GM12801 (cell line): ENCODE data around the gene VSTM1.

Experiments used
- TF ChIP-seq, protein P1 (sequence below): IDR thresholded peaks from one replicate; pipeline ENCODE4 v1.5.1; 2011; ENCODE audit warnings: control low read depth; ENCODE audit not compliant: insufficient read length; ENCODE audit errors: extremely low read depth

The VSTM1 gene

DNA sequence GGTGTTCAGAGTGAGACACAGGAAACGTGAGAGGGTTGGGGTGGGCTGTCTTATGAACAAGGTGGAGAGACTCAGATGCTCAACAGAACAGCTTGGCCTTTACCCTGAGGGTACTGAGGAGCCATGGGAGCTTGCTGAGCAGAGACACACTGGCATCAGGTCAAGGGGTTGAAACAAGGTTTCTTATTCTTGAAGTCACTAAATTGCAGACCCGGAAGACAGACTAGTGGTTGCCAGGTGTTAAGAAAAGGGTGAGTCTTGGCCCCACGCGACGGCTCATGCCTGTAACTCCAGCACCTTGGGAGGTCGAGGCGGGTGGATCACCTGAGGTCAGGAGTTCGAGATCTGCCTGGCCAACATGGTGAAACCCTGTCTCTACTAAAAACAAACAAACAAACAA is 49.8 kb downstream of the VSTM1 start:
- TF ChIP-seq, protein P1, sequence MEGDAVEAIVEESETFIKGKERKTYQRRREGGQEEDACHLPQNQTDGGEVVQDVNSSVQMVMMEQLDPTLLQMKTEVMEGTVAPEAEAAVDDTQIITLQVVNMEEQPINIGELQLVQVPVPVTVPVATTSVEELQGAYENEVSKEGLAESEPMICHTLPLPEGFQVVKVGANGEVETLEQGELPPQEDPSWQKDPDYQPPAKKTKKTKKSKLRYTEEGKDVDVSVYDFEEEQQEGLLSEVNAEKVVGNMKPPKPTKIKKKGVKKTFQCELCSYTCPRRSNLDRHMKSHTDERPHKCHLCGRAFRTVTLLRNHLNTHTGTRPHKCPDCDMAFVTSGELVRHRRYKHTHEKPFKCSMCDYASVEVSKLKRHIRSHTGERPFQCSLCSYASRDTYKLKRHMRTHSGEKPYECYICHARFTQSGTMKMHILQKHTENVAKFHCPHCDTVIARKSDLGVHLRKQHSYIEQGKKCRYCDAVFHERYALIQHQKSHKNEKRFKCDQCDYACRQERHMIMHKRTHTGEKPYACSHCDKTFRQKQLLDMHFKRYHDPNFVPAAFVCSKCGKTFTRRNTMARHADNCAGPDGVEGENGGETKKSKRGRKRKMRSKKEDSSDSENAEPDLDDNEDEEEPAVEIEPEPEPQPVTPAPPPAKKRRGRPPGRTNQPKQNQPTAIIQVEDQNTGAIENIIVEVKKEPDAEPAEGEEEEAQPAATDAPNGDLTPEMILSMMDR: no peak

DNA sequence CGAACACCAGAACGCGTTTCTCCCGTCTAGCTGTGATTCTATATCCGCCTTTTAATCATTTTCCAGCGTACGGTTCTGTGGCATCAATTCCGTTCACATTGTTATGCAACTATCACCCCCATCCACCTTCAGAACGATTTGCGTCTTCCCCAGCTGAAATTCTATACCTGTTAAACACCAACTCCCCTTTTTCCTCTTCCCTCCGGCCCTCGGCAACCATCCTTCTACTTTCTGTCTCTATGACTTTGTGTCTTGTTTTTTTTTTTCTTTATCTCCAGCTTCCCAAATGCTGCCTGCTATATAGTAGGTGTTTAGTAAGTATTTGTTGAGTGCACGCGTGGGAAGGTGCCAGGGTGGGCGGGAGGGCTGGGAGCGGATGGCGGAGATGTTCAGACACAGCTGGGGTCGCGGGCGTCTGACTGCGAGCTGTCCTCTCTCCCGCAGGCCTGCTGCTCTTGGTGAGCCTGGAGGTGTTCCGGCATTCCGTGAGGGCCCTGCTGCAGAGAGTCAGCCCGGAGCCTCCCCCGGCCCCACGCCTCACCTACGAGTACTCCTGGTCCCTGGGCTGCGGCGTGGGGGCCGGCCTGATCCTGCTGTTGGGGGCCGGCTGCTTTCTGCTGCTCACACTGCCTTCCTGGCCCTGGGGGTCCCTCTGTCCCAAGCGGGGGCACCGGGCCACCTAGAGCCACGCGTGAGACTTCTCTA is 52.0 kb downstream of the VSTM1 start:
- TF ChIP-seq, protein P1: no peak

DNA sequence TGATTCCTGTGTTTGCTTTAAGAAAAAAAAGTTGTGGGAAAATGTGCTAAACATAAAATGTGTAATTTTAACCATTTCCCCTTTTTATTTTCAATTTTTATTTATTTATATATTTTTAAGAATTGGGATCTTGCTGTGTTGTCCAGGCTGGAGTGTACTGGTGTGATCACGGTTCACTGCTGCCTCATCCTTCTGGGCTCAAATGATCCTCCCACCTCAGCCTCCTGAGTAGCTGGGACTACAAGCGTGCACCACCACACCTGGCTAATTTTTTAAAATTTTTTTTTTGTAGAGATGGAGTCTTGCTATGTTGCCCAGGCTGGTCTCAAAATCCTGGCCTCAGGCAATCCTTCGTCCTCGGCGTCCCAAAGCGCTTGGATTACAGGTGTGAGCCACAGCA is 53.2 kb downstream of the VSTM1 start:
- TF ChIP-seq, protein P1: no peak

DNA sequence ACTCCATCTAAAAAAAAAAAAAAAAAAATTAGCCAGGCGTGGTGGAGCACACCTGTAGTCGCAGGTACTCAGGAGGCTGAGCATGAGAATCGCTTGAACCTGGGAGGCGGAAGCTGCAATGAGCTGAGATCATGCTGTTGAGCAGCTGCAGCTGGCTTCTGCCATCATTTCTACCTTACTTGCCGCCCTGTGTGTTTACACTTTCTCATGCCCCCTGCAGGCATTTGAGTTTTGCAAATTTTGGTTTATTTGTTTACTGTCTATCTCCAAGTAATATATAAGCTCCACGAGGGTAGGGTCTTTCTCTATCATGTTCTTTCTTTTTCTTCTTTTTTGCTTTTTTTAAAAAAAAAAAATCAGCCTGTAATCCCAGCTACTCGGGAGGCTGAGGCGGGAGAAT is 54.3 kb downstream of the VSTM1 start:
- TF ChIP-seq, protein P1: no peak

DNA sequence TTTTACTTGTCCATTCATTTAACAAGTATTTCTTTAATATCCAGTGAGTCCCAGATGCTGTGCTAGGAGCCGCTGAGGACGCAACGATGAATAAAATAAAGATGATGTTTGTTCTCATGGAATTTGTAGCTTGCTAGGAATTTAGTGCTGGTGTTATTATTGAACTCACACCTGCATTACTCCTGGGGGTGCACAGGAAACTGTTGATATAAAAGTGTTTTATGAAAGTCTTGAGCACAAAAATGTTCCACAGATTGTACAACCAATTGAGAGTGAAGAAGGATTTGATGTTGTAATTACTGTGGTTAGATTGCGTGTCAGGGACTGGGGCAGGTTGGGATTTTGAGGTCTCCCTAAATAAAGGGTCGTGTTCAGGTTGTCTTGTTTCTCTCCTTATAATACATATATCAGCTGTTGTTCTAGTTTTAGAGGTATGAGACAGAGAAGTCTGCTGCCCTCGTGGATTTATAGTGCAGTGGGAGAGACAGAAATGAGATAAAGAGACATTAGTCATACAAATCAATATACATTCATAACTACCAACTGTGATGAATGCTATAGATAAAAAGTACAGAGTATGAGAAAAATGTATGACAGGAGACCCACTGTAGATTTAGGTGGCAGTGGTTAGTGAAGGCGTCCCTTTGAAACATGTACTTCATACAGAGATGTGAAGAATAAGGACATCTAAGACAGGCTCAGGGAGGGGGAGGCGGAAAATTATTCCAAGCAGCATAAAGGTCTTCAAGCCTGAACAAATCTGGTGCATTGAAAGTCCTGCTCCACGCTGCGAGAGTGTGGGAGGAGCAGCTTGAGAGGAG is 61.0 kb downstream of the VSTM1 start:
- TF ChIP-seq, protein P1: no peak

DNA sequence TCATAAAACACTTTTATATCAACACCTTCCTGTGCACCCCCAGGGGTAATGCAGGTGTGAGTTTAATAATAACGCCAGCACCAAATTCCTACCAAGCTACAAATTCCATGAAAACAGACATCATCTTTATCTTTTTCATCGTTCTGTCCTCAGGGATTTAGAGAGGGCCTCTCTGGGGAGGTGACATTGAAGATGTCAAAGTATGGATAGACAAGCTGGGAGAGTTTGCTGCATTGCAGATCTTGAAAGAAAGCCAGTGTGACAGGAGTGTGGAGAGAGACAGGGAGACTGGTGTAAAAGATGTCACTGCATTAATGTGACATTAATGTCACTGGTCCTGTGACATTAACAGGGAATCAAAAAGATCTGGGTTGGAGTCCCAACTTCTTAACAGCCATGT is 62.2 kb downstream of the VSTM1 start:
- TF ChIP-seq, protein P1: no peak

DNA sequence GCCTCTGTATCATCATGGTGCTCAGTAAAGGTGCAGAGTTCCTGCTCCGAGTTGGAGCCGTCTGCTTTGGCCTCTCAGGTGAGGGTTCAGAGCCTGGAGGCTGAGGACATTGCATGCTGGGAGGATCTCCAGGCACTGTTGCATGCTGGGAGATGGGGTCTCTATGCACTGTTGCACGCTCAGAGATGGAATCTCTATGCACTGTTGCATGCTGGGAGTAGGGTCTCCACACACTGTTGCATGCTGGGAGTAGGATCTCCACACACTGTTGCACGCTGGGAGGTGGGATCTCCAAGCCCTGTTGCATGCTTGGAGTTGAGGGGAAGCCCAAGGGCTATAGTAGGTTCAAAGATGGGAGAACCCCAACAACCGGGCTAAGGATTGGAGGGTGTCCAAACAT is 64.0 kb downstream of the VSTM1 start:
- TF ChIP-seq, protein P1: no peak
